Measurements from ENCODE around the gene TTYH1.

Gene TTYH1

GRCh38 chr19:54457773-54458647 is 42.7 kb downstream of the TTYH1 start:
- no peak overlapping the region for H3K9ac ChIP-seq (ENCODE audit: low read length)
- no peaks in the 10 kb centered on the region for H3K9me3 ChIP-seq (ENCODE audit: control insufficient read depth, low read length)
- H3K4me1 ChIP-seq (ENCODE audit: control insufficient read depth, insufficient read depth, low read length) = peaks cover 15% of the 10 kb centered on the region
- H3K4me3 ChIP-seq (ENCODE audit: low read length) = no peak overlapping the region
- H3K27me3 ChIP-seq (replicated peaks; ENCODE audit: control insufficient read depth, insufficient read depth, low read length) = no peaks in the 10 kb centered on the region
- DNase-seq (ENCODE audit: low read depth) = no peak
- H3K36me3 ChIP-seq (ENCODE audit: control insufficient read depth, insufficient read depth, low read length, severe bottlenecking) = peaks cover 86% of the 10 kb centered on the region

GRCh38 chr19:54458648-54459281 is 43.5 kb downstream of the TTYH1 start:
- Histone ChIP-seq H3K9me3 (ENCODE audit: control insufficient read depth, low read length) (no peaks in the 10 kb centered on the region), H3K27me3 (replicated peaks; ENCODE audit: control insufficient read depth, insufficient read depth, low read length) (no peaks in the 10 kb centered on the region), H3K4me1 (ENCODE audit: control insufficient read depth, insufficient read depth, low read length) (peaks cover 16% of the 10 kb centered on the region), H3K9ac (ENCODE audit: low read length) (no peak overlapping the region), H3K4me3 (ENCODE audit: low read length) (no peak overlapping the region), H3K36me3 (ENCODE audit: control insufficient read depth, insufficient read depth, low read length, severe bottlenecking) (peaks cover 78% of the 10 kb centered on the region)
- no peak for DNase-seq (ENCODE audit: low read depth)

- peaks cover 70% of the 10 kb centered on the region for H3K36me3 ChIP-seq (ENCODE audit: control insufficient read depth, insufficient read depth, low read length, severe bottlenecking)
- no peak for DNase-seq (ENCODE audit: low read depth)
- no peak overlapping the region for H3K9ac ChIP-seq (ENCODE audit: low read length)
- H3K4me1 ChIP-seq (ENCODE audit: control insufficient read depth, insufficient read depth, low read length) = peaks cover 23% of the 10 kb centered on the region
- no peaks in the 10 kb centered on the region for H3K9me3 ChIP-seq (ENCODE audit: control insufficient read depth, low read length)
- H3K27me3 ChIP-seq (replicated peaks; ENCODE audit: control insufficient read depth, insufficient read depth, low read length) = no peaks in the 10 kb centered on the region
- no peak overlapping the region for H3K4me3 ChIP-seq (ENCODE audit: low read length)
Measured at GRCh38 chr19:54459282-54460229, 44.3 kb downstream of the TTYH1 start.

- no peaks in the 10 kb centered on the region for H3K27me3 ChIP-seq (replicated peaks; ENCODE audit: control insufficient read depth, insufficient read depth, low read length)
- DNase-seq (ENCODE audit: low read depth) = no peak
- no peaks in the 10 kb centered on the region for H3K9me3 ChIP-seq (ENCODE audit: control insufficient read depth, low read length)
- H3K9ac ChIP-seq (ENCODE audit: low read length) = no peak overlapping the region
- peaks cover 61% of the 10 kb centered on the region for H3K36me3 ChIP-seq (ENCODE audit: control insufficient read depth, insufficient read depth, low read length, severe bottlenecking)
- no peak overlapping the region for H3K4me3 ChIP-seq (ENCODE audit: low read length)
- H3K4me1 ChIP-seq (ENCODE audit: control insufficient read depth, insufficient read depth, low read length) = peaks cover 23% of the 10 kb centered on the region
Measured at GRCh38 chr19:54460230-54461005, 45.2 kb downstream of the TTYH1 start.

- H3K27me3 ChIP-seq (replicated peaks; ENCODE audit: control insufficient read depth, insufficient read depth, low read length) = no peaks in the 10 kb centered on the region
- H3K4me1 ChIP-seq (ENCODE audit: control insufficient read depth, insufficient read depth, low read length) = peaks cover 23% of the 10 kb centered on the region
- H3K4me3 ChIP-seq (ENCODE audit: low read length) = no peak overlapping the region
- no peaks in the 10 kb centered on the region for H3K9me3 ChIP-seq (ENCODE audit: control insufficient read depth, low read length)
- H3K9ac ChIP-seq (ENCODE audit: low read length) = no peak overlapping the region
- peaks cover 54% of the 10 kb centered on the region for H3K36me3 ChIP-seq (ENCODE audit: control insufficient read depth, insufficient read depth, low read length, severe bottlenecking)
- DNase-seq (ENCODE audit: low read depth) = no peak
Measured at GRCh38 chr19:54461210-54461609, 45.9 kb downstream of the TTYH1 start.

GRCh38 chr19:54461613-54462012 is 46.3 kb downstream of the TTYH1 start:
- Histone ChIP-seq H3K36me3 (ENCODE audit: control insufficient read depth, insufficient read depth, low read length, severe bottlenecking) (peaks cover 50% of the 10 kb centered on the region), H3K9me3 (ENCODE audit: control insufficient read depth, low read length) (no peaks in the 10 kb centered on the region), H3K9ac (ENCODE audit: low read length) (peak overlapping the region; percentile 91), H3K27me3 (replicated peaks; ENCODE audit: control insufficient read depth, insufficient read depth, low read length) (no peaks in the 10 kb centered on the region), H3K4me3 (ENCODE audit: low read length) (no peak overlapping the region), H3K4me1 (ENCODE audit: control insufficient read depth, insufficient read depth, low read length) (peaks cover 23% of the 10 kb centered on the region)
- DNase-seq (ENCODE audit: low read depth) = no peak

- no peaks in the 10 kb centered on the region for H3K27me3 ChIP-seq (replicated peaks; ENCODE audit: control insufficient read depth, insufficient read depth, low read length)
- no peak for DNase-seq (ENCODE audit: low read depth)
- peaks cover 23% of the 10 kb centered on the region for H3K4me1 ChIP-seq (ENCODE audit: control insufficient read depth, insufficient read depth, low read length)
- H3K4me3 ChIP-seq (ENCODE audit: low read length) = peak overlapping the region; percentile 81
- no peaks in the 10 kb centered on the region for H3K9me3 ChIP-seq (ENCODE audit: control insufficient read depth, low read length)
- peak overlapping the region; percentile 91 for H3K9ac ChIP-seq (ENCODE audit: low read length)
- peaks cover 44% of the 10 kb centered on the region for H3K36me3 ChIP-seq (ENCODE audit: control insufficient read depth, insufficient read depth, low read length, severe bottlenecking)
Measured at GRCh38 chr19:54462047-54462654, 46.9 kb downstream of the TTYH1 start.

- DNase-seq (ENCODE audit: low read depth) = peak; percentile 79
- H3K27me3 ChIP-seq (replicated peaks; ENCODE audit: control insufficient read depth, insufficient read depth, low read length) = no peaks in the 10 kb centered on the region
- H3K36me3 ChIP-seq (ENCODE audit: control insufficient read depth, insufficient read depth, low read length, severe bottlenecking) = peaks cover 37% of the 10 kb centered on the region
- peak overlapping the region; percentile 81 for H3K4me3 ChIP-seq (ENCODE audit: low read length)
- H3K4me1 ChIP-seq (ENCODE audit: control insufficient read depth, insufficient read depth, low read length) = peaks cover 23% of the 10 kb centered on the region
- no peaks in the 10 kb centered on the region for H3K9me3 ChIP-seq (ENCODE audit: control insufficient read depth, low read length)
- peak overlapping the region; percentile 91 for H3K9ac ChIP-seq (ENCODE audit: low read length)
Measured at GRCh38 chr19:54462655-54463530, 47.6 kb downstream of the TTYH1 start.

GRCh38 chr19:54463531-54464043 is 48.3 kb downstream of the TTYH1 start, which contains the start of gene LENG9:
Gene LENG9 (minus strand): TSS chr19:54463778. CDS start chr19:54463526, 252 bp downstream.
- Histone ChIP-seq H3K27me3 (replicated peaks; ENCODE audit: control insufficient read depth, insufficient read depth, low read length) (no peaks in the 10 kb centered on the region), H3K9ac (ENCODE audit: low read length) (peak within 1 kb of the TSS; percentile 91), H3K9me3 (ENCODE audit: control insufficient read depth, low read length) (no peaks in the 10 kb centered on the region), H3K36me3 (ENCODE audit: control insufficient read depth, insufficient read depth, low read length, severe bottlenecking) (peaks cover 30% of the 10 kb centered on the region), H3K4me3 (ENCODE audit: low read length) (peak within 1 kb of the TSS; percentile 81), H3K4me1 (ENCODE audit: control insufficient read depth, insufficient read depth, low read length) (peaks cover 23% of the 10 kb centered on the region)
- peak; percentile 100 for DNase-seq (ENCODE audit: low read depth)
